Mesodermal cell (in vitro differentiated cells): ENCODE results near the gene KHNYN.

Source experiments
- H3K27ac ChIP-seq: 2 replicates; pipeline ENCODE4 v1.7.0; 2013; ENCODE audit warnings: mild to moderate bottlenecking, low read depth, low read length, moderate library complexity; ENCODE audit not compliant: severe bottlenecking
- H3K36me3 ChIP-seq: 2 replicates; pipeline ENCODE4 v1.7.1; 2013; ENCODE audit warnings: mild to moderate bottlenecking, low read length, moderate library complexity; ENCODE audit not compliant: control insufficient read depth, insufficient read depth
- H3K4me1 ChIP-seq: one replicate; pipeline ENCODE4 v1.7.1; 2013; ENCODE audit warnings: mild to moderate bottlenecking, low read length; ENCODE audit not compliant: insufficient read depth, control insufficient read depth, poor library complexity, severe bottlenecking
- H3K4me3 ChIP-seq: 2 replicates; pipeline ENCODE4 v1.7.0; 2013; ENCODE audit warnings: low read length, control low read depth, mild to moderate bottlenecking; ENCODE audit not compliant: insufficient read depth, poor library complexity, severe bottlenecking; ENCODE audit errors: extremely low read depth
- H3K9me3 ChIP-seq: 2 replicates; pipeline ENCODE4 v1.7.1; 2013; ENCODE audit warnings: mild to moderate bottlenecking, low read length, moderate library complexity; ENCODE audit not compliant: control insufficient read depth
- WGBS, 2 experiments: methylation state at CpG; one replicate each; pipeline ENCODE4 v1.1.5; 2013; ENCODE audit warnings: missing lambda C conversion rate in 2 of 2; ENCODE audit not compliant: insufficient coverage in 2 of 2; 5-methylcytosine and 5-hydroxymethylcytosine counted together

KHNYN gene

GRCh38 chr14:24403294-24403998 is 26.3 kb upstream of the KHNYN start:
- peaks cover 7% of the 10 kb centered on the region for H3K36me3 ChIP-seq
- no peak overlapping the region for H3K27ac ChIP-seq
- 90 to 91% methylated on average over 5 to 7 of the region's 7 CpGs for WGBS, 2 experiments
- peaks cover 14% of the 10 kb centered on the region for H3K4me1 ChIP-seq
- no peak overlapping the region for H3K4me3 ChIP-seq
- H3K9me3 ChIP-seq = no peaks in the 10 kb centered on the region

GRCh38 chr14:24404814-24405213 is 24.9 kb upstream of the KHNYN start:
- no peak overlapping the region for H3K27ac ChIP-seq
- no peak overlapping the region for H3K4me3 ChIP-seq
- WGBS, 2 experiments = 63 to 95% methylated on average over 1 to 3 of the region's 4 CpGs
- no peaks in the 10 kb centered on the region for H3K9me3 ChIP-seq
- H3K36me3 ChIP-seq = peaks cover 18% of the 10 kb centered on the region
- H3K4me1 ChIP-seq = peaks cover 11% of the 10 kb centered on the region

GRCh38 chr14:24406416-24406815 is 23.3 kb upstream of the KHNYN start:
- Histone ChIP-seq H3K27ac (no peak overlapping the region), H3K9me3 (no peaks in the 10 kb centered on the region), H3K36me3 (peaks cover 24% of the 10 kb centered on the region), H3K4me1 (peaks cover 6% of the 10 kb centered on the region), H3K4me3 (no peak overlapping the region)
- WGBS, 2 experiments = 97 to 98% methylated on average over 5 to 6 of the region's 6 CpGs

GRCh38 chr14:24407608-24408325 is 22.0 kb upstream of the KHNYN start:
- Histone ChIP-seq H3K9me3 (no peaks in the 10 kb centered on the region), H3K4me1 (peaks cover 6% of the 10 kb centered on the region), H3K36me3 (peaks cover 35% of the 10 kb centered on the region), H3K4me3 (no peak overlapping the region), H3K27ac (no peak overlapping the region)
- WGBS, 2 experiments = 92 to 99% methylated on average over 11 to 17 of the region's 18 CpGs

- H3K4me3 ChIP-seq = no peak overlapping the region
- no peak overlapping the region for H3K27ac ChIP-seq
- H3K4me1 ChIP-seq = peaks cover 3% of the 10 kb centered on the region
- WGBS, 2 experiments = 95 to 96% methylated on average over 3 of the region's 3 CpGs
- H3K9me3 ChIP-seq = no peaks in the 10 kb centered on the region
- H3K36me3 ChIP-seq = peaks cover 45% of the 10 kb centered on the region
Measured at GRCh38 chr14:24408764-24409163, 21.0 kb upstream of the KHNYN start.

DNA sequence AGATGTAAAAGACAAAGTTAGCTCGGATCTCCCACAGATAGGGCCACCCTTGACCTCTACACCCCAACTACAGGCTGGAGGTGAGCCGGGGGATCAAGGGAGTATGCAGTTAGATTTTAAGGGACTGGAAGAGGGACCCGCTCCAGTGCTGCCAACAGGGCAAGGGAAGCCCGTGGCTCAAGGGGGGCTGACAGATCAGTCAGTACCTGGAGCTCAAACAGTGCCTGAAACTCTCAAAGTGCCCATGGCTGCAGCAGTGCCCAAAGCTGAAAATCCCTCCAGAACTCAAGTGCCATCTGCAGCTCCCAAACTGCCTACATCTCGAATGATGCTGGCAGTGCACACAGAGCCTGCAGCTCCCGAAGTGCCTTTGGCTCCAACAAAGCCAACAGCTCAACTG is 20.6 kb upstream of the KHNYN start:
- no peak overlapping the region for H3K4me3 ChIP-seq
- 87 to 98% methylated on average over 4 to 5 of the region's 6 CpGs for WGBS, 2 experiments
- H3K9me3 ChIP-seq = no peaks in the 10 kb centered on the region

GRCh38 chr14:24409956-24410355 is 19.8 kb upstream of the KHNYN start:
- Histone ChIP-seq H3K4me3 (no peak overlapping the region), H3K36me3 (peaks cover 54% of the 10 kb centered on the region), H3K4me1 (no peaks in the 10 kb centered on the region), H3K9me3 (no peaks in the 10 kb centered on the region), H3K27ac (no peak overlapping the region)
- WGBS, 2 experiments = 94 to 98% methylated on average over 10 of the region's 10 CpGs

More for the DNA sequence above, 20.6 kb upstream of the KHNYN start:
- Histone ChIP-seq H3K27ac (no peak overlapping the region), H3K36me3 (peaks cover 49% of the 10 kb centered on the region), H3K4me1 (no peaks in the 10 kb centered on the region)

DNA sequence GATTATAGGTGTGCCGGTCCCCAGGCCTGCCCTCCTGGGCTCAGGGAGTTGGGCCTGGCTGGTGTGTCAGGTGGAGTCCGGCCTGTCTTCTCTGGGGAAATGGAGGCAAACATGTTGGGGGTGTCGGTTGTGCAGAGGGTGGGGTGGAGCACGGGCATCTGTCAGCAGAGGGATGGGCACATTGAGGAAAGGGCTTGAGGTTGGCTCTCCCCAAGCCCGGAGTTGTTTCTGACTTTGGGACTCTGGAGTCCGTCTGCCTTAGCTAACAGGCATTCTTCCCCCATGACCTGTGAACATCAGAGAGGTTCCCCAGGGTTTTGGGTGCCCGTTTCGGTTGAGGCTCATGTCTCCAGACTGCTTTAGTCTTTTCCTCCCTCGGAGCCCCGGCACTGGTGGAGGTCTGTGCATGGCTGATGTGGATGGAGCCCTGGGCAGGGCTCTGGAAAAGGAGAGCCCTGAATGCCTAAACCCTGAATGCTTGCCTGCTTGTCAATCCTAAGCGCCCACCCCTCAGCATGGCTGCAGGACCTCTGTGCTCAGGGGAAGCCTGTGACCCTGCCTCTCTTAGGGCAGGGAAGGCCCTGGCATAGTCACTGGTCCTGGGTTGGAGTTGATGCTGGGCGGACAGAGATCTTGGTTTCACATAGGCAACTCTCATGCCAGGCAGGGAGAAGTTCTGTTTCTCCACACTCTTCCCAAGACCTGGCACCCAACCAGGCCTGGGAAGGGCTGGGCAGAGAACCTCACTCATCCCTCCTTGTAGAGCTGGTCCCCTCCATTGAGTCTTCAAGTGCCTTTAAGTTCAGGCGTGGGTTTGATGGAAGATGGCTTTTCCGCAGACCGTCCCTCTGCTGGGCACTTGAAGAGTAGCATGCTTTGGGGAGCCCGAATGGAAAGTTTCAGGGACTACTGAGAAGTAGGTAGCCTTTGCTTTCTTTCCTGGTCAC is 18.0 kb upstream of the KHNYN start:
- no peaks in the 10 kb centered on the region for H3K4me1 ChIP-seq
- H3K9me3 ChIP-seq = no peaks in the 10 kb centered on the region
- WGBS, 2 experiments = 75 to 86% methylated on average over 11 to 15 of the region's 16 CpGs
- peaks cover 54% of the 10 kb centered on the region for H3K36me3 ChIP-seq
- H3K4me3 ChIP-seq = no peak overlapping the region
- no peak overlapping the region for H3K27ac ChIP-seq

DNA sequence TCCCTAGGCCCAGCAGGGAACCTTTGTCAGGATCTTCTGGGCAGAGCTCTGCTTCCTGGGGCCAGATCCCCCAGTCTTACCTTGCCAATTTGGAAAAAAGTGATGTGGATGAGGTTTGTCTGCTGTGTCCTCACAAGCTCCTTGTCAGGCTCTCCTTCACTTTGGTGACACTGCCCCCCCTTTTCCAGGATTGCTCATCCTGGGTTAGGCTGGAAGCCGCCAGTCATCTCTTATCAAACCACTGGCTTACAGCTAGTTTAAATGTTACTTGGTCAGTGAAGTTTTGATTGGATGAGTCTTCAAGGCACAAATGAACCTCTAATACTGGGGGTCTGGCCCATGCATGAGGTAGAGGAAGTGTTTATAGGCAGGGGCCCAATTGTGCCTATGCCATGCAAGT is 15.7 kb upstream of the KHNYN start:
- H3K27ac ChIP-seq = no peak overlapping the region
- no peak overlapping the region for H3K4me3 ChIP-seq
- no CpG with 5 or more reads among the region's 1 CpG for WGBS, 2 experiments
- no peaks in the 10 kb centered on the region for H3K9me3 ChIP-seq
- H3K36me3 ChIP-seq = peaks cover 41% of the 10 kb centered on the region
- no peaks in the 10 kb centered on the region for H3K4me1 ChIP-seq

DNA sequence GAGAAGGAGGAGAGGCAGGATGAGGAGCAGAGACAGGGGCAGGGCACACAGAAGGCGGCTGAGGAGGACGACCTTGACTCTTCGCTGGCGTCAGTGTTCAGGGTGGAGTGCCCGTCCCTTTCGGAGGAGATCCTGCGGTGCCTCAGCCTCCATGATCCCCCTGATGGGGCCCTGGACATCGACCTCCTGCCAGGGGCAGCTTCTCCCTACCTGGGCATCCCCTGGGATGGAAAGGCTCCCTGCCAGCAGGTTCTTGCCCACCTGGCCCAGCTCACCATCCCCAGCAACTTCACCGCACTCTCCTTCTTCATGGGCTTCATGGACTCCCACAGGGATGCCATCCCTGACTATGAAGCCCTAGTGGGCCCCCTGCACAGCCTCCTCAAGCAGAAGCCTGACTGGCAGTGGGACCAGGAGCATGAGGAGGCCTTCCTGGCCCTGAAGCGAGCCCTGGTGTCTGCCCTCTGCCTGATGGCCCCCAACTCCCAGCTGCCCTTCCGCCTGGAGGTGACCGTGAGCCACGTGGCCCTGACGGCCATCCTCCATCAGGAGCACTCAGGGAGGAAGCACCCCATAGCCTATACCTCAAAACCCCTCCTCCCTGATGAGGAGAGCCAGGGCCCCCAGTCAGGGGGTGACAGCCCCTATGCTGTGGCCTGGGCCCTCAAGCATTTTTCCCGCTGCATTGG is 14.9 kb upstream of the KHNYN start:
- H3K9me3 ChIP-seq = no peaks in the 10 kb centered on the region
- peaks cover 36% of the 10 kb centered on the region for H3K36me3 ChIP-seq
- no peak overlapping the region for H3K4me3 ChIP-seq
- no peaks in the 10 kb centered on the region for H3K4me1 ChIP-seq
- WGBS, 2 experiments = 92 to 93% methylated on average over 13 of the region's 15 CpGs
- no peak overlapping the region for H3K27ac ChIP-seq
